DOHH2 (cell line): ENCODE results near the gene TRIM24.

Source experiments
- EZH2phosphoT487 ChIP-seq: fragments of 200-600 bp; sonication (generic); IDR thresholded peaks from 2 replicates; pipeline ENCODE4 v1.6.1; 2017; ENCODE audit warnings: borderline replicate concordance, mild to moderate bottlenecking, antibody characterized with exemption, low read length, moderate library complexity, mixed read lengths
- TF ChIP-seq, protein P1 (sequence below): fragments of 200-600 bp; sonication (generic); IDR thresholded peaks from one replicate; pipeline ENCODE4 v1.5.1; 2014; ENCODE audit warnings: antibody characterized with exemption, mild to moderate bottlenecking, low read depth, low read length; ENCODE audit not compliant: poor library complexity, severe bottlenecking

DNA sequence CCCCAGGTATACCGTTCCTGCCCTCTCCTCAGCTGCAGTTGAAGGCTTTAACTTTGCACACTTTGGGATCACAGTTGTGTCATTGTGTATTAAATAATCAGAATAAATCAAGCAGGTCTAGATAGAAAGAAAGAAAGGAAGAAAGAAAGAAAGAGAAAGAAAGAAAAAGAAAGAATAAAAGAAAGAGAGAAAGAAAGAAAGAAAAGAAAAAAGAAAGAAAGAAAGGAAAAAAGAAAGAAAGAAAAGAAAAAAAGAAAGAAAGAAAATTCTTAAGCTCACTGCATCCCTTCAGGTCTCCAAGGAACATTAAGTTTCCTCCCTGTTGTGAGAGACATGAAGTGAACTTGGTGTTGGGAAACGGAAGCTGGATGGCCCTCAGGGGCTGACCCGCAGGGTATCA lies 17.2 kb upstream of the TRIM24 start:
- TF ChIP-seq, protein P1, sequence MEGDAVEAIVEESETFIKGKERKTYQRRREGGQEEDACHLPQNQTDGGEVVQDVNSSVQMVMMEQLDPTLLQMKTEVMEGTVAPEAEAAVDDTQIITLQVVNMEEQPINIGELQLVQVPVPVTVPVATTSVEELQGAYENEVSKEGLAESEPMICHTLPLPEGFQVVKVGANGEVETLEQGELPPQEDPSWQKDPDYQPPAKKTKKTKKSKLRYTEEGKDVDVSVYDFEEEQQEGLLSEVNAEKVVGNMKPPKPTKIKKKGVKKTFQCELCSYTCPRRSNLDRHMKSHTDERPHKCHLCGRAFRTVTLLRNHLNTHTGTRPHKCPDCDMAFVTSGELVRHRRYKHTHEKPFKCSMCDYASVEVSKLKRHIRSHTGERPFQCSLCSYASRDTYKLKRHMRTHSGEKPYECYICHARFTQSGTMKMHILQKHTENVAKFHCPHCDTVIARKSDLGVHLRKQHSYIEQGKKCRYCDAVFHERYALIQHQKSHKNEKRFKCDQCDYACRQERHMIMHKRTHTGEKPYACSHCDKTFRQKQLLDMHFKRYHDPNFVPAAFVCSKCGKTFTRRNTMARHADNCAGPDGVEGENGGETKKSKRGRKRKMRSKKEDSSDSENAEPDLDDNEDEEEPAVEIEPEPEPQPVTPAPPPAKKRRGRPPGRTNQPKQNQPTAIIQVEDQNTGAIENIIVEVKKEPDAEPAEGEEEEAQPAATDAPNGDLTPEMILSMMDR: no peak
- no peak for TF ChIP-seq EZH2phosphoT487
